GM19468 (cell line): ENCODE results near the gene FARS2.

ENCODE experiments used
- ATAC-seq: cut with Tn5 transposase; IDR thresholded peaks from one replicate; pipeline ENCODE4 v1.9.1; 2021; ENCODE audit warnings: mild to moderate bottlenecking, moderate library complexity, moderate number of reproducible peaks; ENCODE audit not compliant: unreplicated experiment; ENCODE audit errors: extremely low read depth

The FARS2 gene

GRCh38 chr6:5729813-5730517 lies 468.7 kb downstream of the FARS2 start:
- no peak for ATAC-seq

- no peak for ATAC-seq
Measured at GRCh38 chr6:5730585-5731263, 469.4 kb downstream of the FARS2 start.

- no peak for ATAC-seq
Measured at GRCh38 chr6:5731435-5731834, 470.1 kb downstream of the FARS2 start.

GRCh38 chr6:5732496-5732895 lies 471.2 kb downstream of the FARS2 start:
- no peak for ATAC-seq

- ATAC-seq = no peak
Measured at GRCh38 chr6:5736016-5736738, 474.9 kb downstream of the FARS2 start.

- no peak for ATAC-seq
Measured at GRCh38 chr6:5737460-5737859, 476.1 kb downstream of the FARS2 start.

GRCh38 chr6:5738211-5738610 lies 476.9 kb downstream of the FARS2 start:
- no peak for ATAC-seq

- no peak for ATAC-seq
Measured at GRCh38 chr6:5744497-5744896, 483.2 kb downstream of the FARS2 start.

GRCh38 chr6:5745081-5745480 lies 483.8 kb downstream of the FARS2 start:
- no peak for ATAC-seq

- ATAC-seq = no peak
Measured at GRCh38 chr6:5746053-5746758, 484.9 kb downstream of the FARS2 start.

GRCh38 chr6:5746759-5747130 lies 485.4 kb downstream of the FARS2 start:
- no peak for ATAC-seq

GRCh38 chr6:5747379-5747778 lies 486.1 kb downstream of the FARS2 start:
- ATAC-seq = no peak

GRCh38 chr6:5749016-5749650 lies 487.8 kb downstream of the FARS2 start:
- no peak for ATAC-seq

- ATAC-seq = no peak
Measured at GRCh38 chr6:5749651-5750215, 488.4 kb downstream of the FARS2 start.

GRCh38 chr6:5751525-5752390 lies 490.4 kb downstream of the FARS2 start:
- ATAC-seq = no peak

- ATAC-seq = no peak
Measured at GRCh38 chr6:5752391-5752680, 491.0 kb downstream of the FARS2 start.

GRCh38 chr6:5753209-5753608 lies 491.9 kb downstream of the FARS2 start:
- no peak for ATAC-seq

- ATAC-seq = no peak
Measured at GRCh38 chr6:5754904-5755303, 493.6 kb downstream of the FARS2 start.

GRCh38 chr6:5759571-5759970 lies 498.3 kb downstream of the FARS2 start:
- ATAC-seq = no peak
